H1 (cell line): ENCODE data around the gene KLHL5. TPM values are rescaled to one million over a fixed set of nuclear protein-coding genes. Genes with fewer than 3 reads are reported as not detected.

Experiments
- CTCF ChIA-PET: fragments of 300-600 bp; sonication (Branson Sonifier 250); formaldehyde crosslinking; loops from one replicate; lab custom pipeline; 2021; ENCODE audit not compliant: partially characterized antibody; lab: Charles Lee
- POLR2A ChIA-PET: fragments of 300-600 bp; sonication (Branson Sonifier 250); formaldehyde crosslinking; loops from one replicate; lab custom pipeline; 2021; ENCODE audit warnings: inconsistent platforms; ENCODE audit not compliant: partially characterized antibody; lab: Charles Lee
- DNase-seq, 2 experiments: peaks; one replicate each; pipeline versions ENCODE4 v3.0.0 to v3.0.0-alpha.2; 2010 to 2022; ENCODE audit warnings: low spot score in 2 of 2, low read depth in 1 of 2, mixed read lengths in 1 of 2
- FAIRE-seq: peaks from 2 replicates; lab custom pipeline; 2011; peaks lifted over from hg19 to GRCh38; lab: Jason Lieb, UNC
- H2AFZ ChIP-seq: 2 replicates; pipeline ENCODE4 v1.8.1; 2012; ENCODE audit warnings: low read length, inconsistent platforms
- H2AK5ac ChIP-seq: 2 replicates; pipeline ENCODE4 v1.6.1; 2013; ENCODE audit warnings: low read depth, low read length
- H2BK120ac ChIP-seq: replicated peaks from 2 replicates; pipeline ENCODE3; 2013; ENCODE audit warnings: low read depth, low read length, inconsistent platforms
- H2BK12ac ChIP-seq: 2 replicates; pipeline ENCODE4 v1.6.1; 2013; ENCODE audit warnings: low read depth, low read length
- H2BK15ac ChIP-seq: 2 replicates; pipeline ENCODE4 v1.6.1; 2013; ENCODE audit warnings: low read length
- H2BK20ac ChIP-seq: 2 replicates; pipeline ENCODE4 v1.6.1; 2013; ENCODE audit warnings: low read length
- H2BK5ac ChIP-seq: 2 replicates; pipeline ENCODE4 v1.6.1; 2013; ENCODE audit warnings: low read depth, low read length
- H3K14ac ChIP-seq: 2 replicates; pipeline ENCODE4 v1.6.1; 2013; ENCODE audit warnings: inconsistent platforms; ENCODE audit not compliant: insufficient read length
- H3K18ac ChIP-seq: 2 replicates; pipeline ENCODE4 v1.6.1; 2013; ENCODE audit warnings: low read length; ENCODE audit errors: extremely low read depth
- H3K23ac ChIP-seq: 2 replicates; pipeline ENCODE4 v1.6.1; 2013; ENCODE audit warnings: inconsistent platforms; ENCODE audit not compliant: insufficient read length
- H3K23me2 ChIP-seq: 2 replicates; pipeline ENCODE4 v1.6.1; 2013; ENCODE audit warnings: low read depth, low read length
- H3K27ac ChIP-seq: 2 replicates; pipeline ENCODE4 v1.6.1; 2011; ENCODE audit warnings: low read depth, low read length, inconsistent platforms
- H3K27me3 ChIP-seq, 4 experiments: replicated peaks in 1 of 4; 1 replicate in 1 of 4; 2 replicates in 3 of 4; pipeline versions ENCODE4 v1.6.1 to v1.8.1; 2011 to 2013; ENCODE audit warnings: low read length in 3 of 4, mild to moderate bottlenecking in 3 of 4, inconsistent platforms in 2 of 4, mixed read lengths in 2 of 4, moderate library complexity in 1 of 4; ENCODE audit not compliant: control insufficient read depth in 3 of 4, insufficient read depth in 3 of 4; ENCODE audit errors: extremely low read depth in 1 of 4
- H3K36me3 ChIP-seq, 4 experiments: 2 replicates each; pipeline versions ENCODE4 v1.6.1 to v1.8.1; 2011 to 2013; ENCODE audit warnings: mild to moderate bottlenecking in 4 of 4, low read length in 3 of 4, moderate library complexity in 2 of 4, control low read depth in 1 of 4, inconsistent platforms in 1 of 4; ENCODE audit not compliant: insufficient read depth in 4 of 4, control insufficient read depth in 2 of 4
- H3K4ac ChIP-seq: replicated peaks from 2 replicates; pipeline ENCODE3; 2013; ENCODE audit warnings: low read length, low read depth, mixed read lengths, inconsistent platforms; ENCODE audit not compliant: insufficient read length
- H3K4me1 ChIP-seq, 4 experiments: replicated peaks in 1 of 4; 1 replicate in 1 of 4; 2 replicates in 3 of 4; pipeline versions ENCODE4 v1.6.1 to v1.8.1; 2011 to 2013; ENCODE audit warnings: low read length in 3 of 4, inconsistent platforms in 2 of 4, mixed read lengths in 1 of 4; ENCODE audit not compliant: insufficient read depth in 4 of 4, control insufficient read depth in 3 of 4
- H3K4me2 ChIP-seq, 2 experiments: 2 replicates each; pipeline versions ENCODE4 v1.6.1 to v1.8.1; 2011 to 2013; ENCODE audit warnings: low read depth in 2 of 2, low read length in 2 of 2, control low read depth in 1 of 2, inconsistent platforms in 1 of 2, mild to moderate bottlenecking in 1 of 2; ENCODE audit not compliant: insufficient read depth in 1 of 2
- H3K4me3 ChIP-seq, 4 experiments: fragments of 200-600, 300-600 bp in 1 of 4; sonication (generic), shearing (Covaris generic), sonication (Bioruptor Twin) in 1 of 4; 2 replicates each; pipeline versions ENCODE4 v1.5.1 to v1.8.1; 2011 to 2016; ENCODE audit warnings: low read length in 4 of 4, low read depth in 3 of 4, control low read depth in 2 of 4, inconsistent platforms in 2 of 4, mild to moderate bottlenecking in 2 of 4, mixed read lengths in 1 of 4, moderate library complexity in 1 of 4; ENCODE audit not compliant: insufficient read depth in 2 of 4; ENCODE audit errors: extremely low read depth in 1 of 4
- H3K56ac ChIP-seq: replicated peaks from 2 replicates; pipeline ENCODE3; 2013; ENCODE audit warnings: low read depth, mild to moderate bottlenecking, mixed read lengths, low read length, inconsistent platforms; ENCODE audit not compliant: insufficient read length
- H3K79me1 ChIP-seq: 2 replicates; pipeline ENCODE4 v1.6.1; 2013; ENCODE audit warnings: low read depth, low read length, control low read depth
- H3K79me2 ChIP-seq, 2 experiments: 2 replicates each; pipeline versions ENCODE4 v1.6.1 to v1.8.1; 2012 to 2013; ENCODE audit warnings: low read length in 2 of 2, mild to moderate bottlenecking in 2 of 2, inconsistent platforms in 1 of 2; ENCODE audit not compliant: insufficient read depth in 2 of 2, control insufficient read depth in 1 of 2
- H3K9ac ChIP-seq, 4 experiments: replicated peaks in 1 of 4; 1 replicate in 1 of 4; 2 replicates in 3 of 4; pipeline versions ENCODE4 v1.6.1 to v1.8.1; 2011 to 2013; ENCODE audit warnings: low read depth in 3 of 4, low read length in 3 of 4, control low read depth in 2 of 4, mild to moderate bottlenecking in 2 of 4, moderate library complexity in 2 of 4, inconsistent platforms in 1 of 4; ENCODE audit errors: extremely low read depth in 1 of 4
- H3K9me3 ChIP-seq, 2 experiments: 2 replicates each; pipeline versions ENCODE4 v1.6.1 to v1.8.1; 2012 to 2013; ENCODE audit warnings: mild to moderate bottlenecking in 2 of 2, moderate library complexity in 2 of 2, control low read depth in 1 of 2, inconsistent platforms in 1 of 2, low read depth in 1 of 2, low read length in 1 of 2, mixed read lengths in 1 of 2; ENCODE audit not compliant: insufficient read depth in 2 of 2
- H4K20me1 ChIP-seq, 2 experiments: replicated peaks in 1 of 2; 2 replicates each; pipeline versions ENCODE3 to v1.8.1; 2011 to 2013; ENCODE audit warnings: inconsistent platforms in 2 of 2, low read length in 2 of 2, mild to moderate bottlenecking in 1 of 2; ENCODE audit not compliant: insufficient read depth in 2 of 2, control insufficient read depth in 1 of 2
- H4K5ac ChIP-seq: 2 replicates; pipeline ENCODE4 v1.6.1; 2013; ENCODE audit warnings: low read length, low read depth, mixed read lengths, inconsistent platforms; ENCODE audit not compliant: insufficient read length
- H4K8ac ChIP-seq: 2 replicates; pipeline ENCODE4 v1.8.0; 2013; ENCODE audit warnings: mild to moderate bottlenecking, moderate library complexity, low read length, inconsistent platforms; ENCODE audit not compliant: insufficient read depth; ENCODE audit errors: extremely low read depth
- H4K91ac ChIP-seq: replicated peaks from 2 replicates; pipeline ENCODE3; 2013; ENCODE audit warnings: low read length, mixed read lengths, inconsistent platforms; ENCODE audit not compliant: insufficient read length
- NRF1 ChIP-seq: IDR thresholded peaks from 2 replicates; pipeline ENCODE4 v1.6.1; 2011; ENCODE audit warnings: mild to moderate bottlenecking, low read depth, low read length, improper control_type of control experiment
- TAF7 ChIP-seq: optimal IDR thresholded peaks from 2 replicates; pipeline ENCODE3; 2011; ENCODE audit warnings: low read depth, mild to moderate bottlenecking, inconsistent platforms, low read length, moderate library complexity, borderline replicate concordance
- WGBS, 2 experiments: shearing (Covaris generic) in 1 of 2; methylation state at CpG; one replicate each; pipeline versions ENCODE4 v1.1.6 to v1.1.7; 2013 to 2015; ENCODE audit warnings: low lambda C conversion rate in 2 of 2, mixed read lengths in 2 of 2, inconsistent platforms in 1 of 2, low coverage in 1 of 2, missing lambda C conversion rate in 1 of 2; ENCODE audit not compliant: insufficient replicate concordance in 2 of 2, insufficient coverage in 1 of 2, insufficient read length in 1 of 2; ENCODE audit errors: extremely low coverage in 1 of 2, missing lambda C conversion rate in 1 of 2; 5-methylcytosine and 5-hydroxymethylcytosine counted together
- polyA plus RNA-seq, 7 experiments: library from polyadenylated mRNA; depleted of rRNA in 3 of 7; stranded (reverse) in 5 of 7; unstranded in 2 of 7; fragments of >200 nt in 5 of 7; fragments of 200-250 nt in 2 of 7; gene quantifications; 1 replicate in 5 of 7; 2 replicates in 1 of 7; 4 replicates in 1 of 7; pipeline versions ENCODE4 v1.2.1 to v1.2.3, GENCODE V29; 2011 to 2013; ENCODE audit warnings: missing spikeins in 2 of 7, mixed read lengths in 2 of 7
- total RNA-seq: library from RNA; stranded (reverse); fragmentation: NEBNext Ultra II Directional; extraction: Animal tissue kit (Norgen Biotek cat#: 25700); gene quantifications from 2 replicates; pipeline ENCODE4 v1.2.1, GENCODE V29; 2021

KLHL5 gene
- total and polyA plus RNA-seq, 2 of the 8 experiments (the other 6 are each of a cell fraction or from before 2014, with no cell fraction given) = 13.0 to 23.6 TPM

GRCh38 chr4:39054497-39054896, 7.5 kb upstream of the KLHL5 start:
- Histone ChIP-seq H3K9ac (no peak overlapping the region), H3K27me3 (no peaks in the 10 kb centered on the region), H3K4me3 (no peak overlapping the region), H3K14ac (no peak overlapping the region), H2AK5ac (no peak overlapping the region), H3K56ac (no peak overlapping the region), H2BK15ac (no peak overlapping the region), H3K9me3 (no peaks in the 10 kb centered on the region), H4K91ac (no peak overlapping the region), H3K79me1 (no peaks in the 10 kb centered on the region), H3K18ac (no peak overlapping the region), H3K23ac (no peak overlapping the region), H3K79me2 (peaks cover 0 to 25% of the 10 kb centered on the region in 2 experiments; a peak in 3 of 4 replicates), H3K23me2 (no peaks in the 10 kb centered on the region), H4K5ac (no peak overlapping the region), H3K36me3 (no peaks in the 10 kb centered on the region), H2BK20ac (no peak overlapping the region), H4K20me1 (no peaks in the 10 kb centered on the region), H4K8ac (no peak overlapping the region), H3K4me1 (peaks cover 0 to 3% (median 0%) of the 10 kb centered on the region in 4 experiments; a peak in 2 of 7 replicates), H2AFZ (no peak overlapping the region), H3K4ac (no peak overlapping the region), H2BK120ac (no peak overlapping the region), H3K27ac (no peak overlapping the region), H2BK12ac (no peak overlapping the region), H3K4me2 (no peak overlapping the region), H2BK5ac (no peak overlapping the region)
- ChIA-PET CTCF (interaction anchor here (2.7 kb wide), 1 partner anchor 81 kb away, joined by 7 read pairs; no protein-coding TSS in a partner anchor), POLR2A (interaction anchor here (0.6 to 2.6 kb wide), 2 partner anchors 9 to 17 kb away, joined by 3 to 6 read pairs; no protein-coding TSS in a partner anchor)
- 88% methylated on average over 3 of the region's 3 CpGs; no CpG with 5 or more reads in 1 of the 2 experiments for WGBS, 2 experiments
- DNase-seq = no peak
- FAIRE-seq = no peak
- TF ChIP-seq TAF7 (no peak), NRF1 (no peak)
